ENCODE measurements around the gene MORC3.

MORC3 gene

GRCh38 chr21:36425286-36425685 is 105.3 kb downstream of the MORC3 start:
- no peak for DNase-seq (ENCODE audit: low read depth)
